SJCRH30 (cell line): ENCODE results near the gene KIF21B. TPM values are rescaled to one million over a fixed set of nuclear protein-coding genes. Genes with fewer than 3 reads are reported as not detected.
"Not testable (repeated sequence)": the region's sequence is repeated elsewhere in the genome, so short reads cannot be mapped to it uniquely, and the experiment has no call there.

Experiments used
- DNase-seq, 2 experiments: peaks; one replicate each; pipeline ENCODE4 v3.0.0-alpha.2; 2015 to 2020
- H3K27ac ChIP-seq: fragments of 250-450 bp; sonication (Bioruptor Pico); 2 replicates; pipeline ENCODE4 v1.5.1; 2020; ENCODE audit warnings: mild to moderate bottlenecking, moderate library complexity
- H3K27me3 ChIP-seq: fragments of 250-450 bp; sonication (Bioruptor Pico); 2 replicates; pipeline ENCODE4 v1.5.1; 2020; ENCODE audit warnings: mild to moderate bottlenecking, moderate library complexity
- H3K36me3 ChIP-seq: fragments of 250-450 bp; sonication (Bioruptor Pico); 2 replicates; pipeline ENCODE4 v1.5.1; 2020; ENCODE audit warnings: mild to moderate bottlenecking, moderate library complexity
- H3K4me1 ChIP-seq: fragments of 250-450 bp; sonication (Bioruptor Pico); 2 replicates; pipeline ENCODE4 v1.5.1; 2020; ENCODE audit warnings: mild to moderate bottlenecking, moderate library complexity
- H3K4me3 ChIP-seq: fragments of 250-450 bp; sonication (Bioruptor Pico); 2 replicates; pipeline ENCODE4 v1.5.1; 2020; ENCODE audit warnings: mild to moderate bottlenecking, moderate library complexity
- H3K9me3 ChIP-seq: fragments of 250-450 bp; sonication (Bioruptor Pico); replicated peaks from 2 replicates; pipeline ENCODE4 v1.5.1; 2020; ENCODE audit warnings: mild to moderate bottlenecking, moderate library complexity
- total RNA-seq: library from RNA; depleted of rRNA; stranded (reverse); fragments of >200 nt; shearing (Covaris generic); gene quantifications from 2 replicates; pipeline ENCODE4 v1.2.3, GENCODE V29; 2014

The KIF21B gene
- total RNA-seq, 1 experiment from 2014 or later, result 0.61 TPM

- peak in 1 of 2 experiments; percentile 38 for DNase-seq
- Histone ChIP-seq H3K27me3 (no peaks in the 10 kb centered on the region), H3K4me3 (no peak overlapping the region), H3K9me3 (no peaks in the 10 kb centered on the region), H3K4me1 (peaks cover 14% of the 10 kb centered on the region; the same call in 1 of the 2 replicates), H3K36me3 (no peaks in the 10 kb centered on the region), H3K27ac (no peak overlapping the region)
Measured at GRCh38 chr1:200969726-200970561, 53.6 kb downstream of the KIF21B start.

- H3K4me1 ChIP-seq, result peaks cover 14% of the 10 kb centered on the region; the same call in 1 of the 2 replicates
- H3K27ac ChIP-seq, result no peak overlapping the region
- H3K4me3 ChIP-seq, result no peak overlapping the region
- H3K9me3 ChIP-seq, result no peaks in the 10 kb centered on the region
- no peak for DNase-seq
- H3K36me3 ChIP-seq, result no peaks in the 10 kb centered on the region
- H3K27me3 ChIP-seq, result no peaks in the 10 kb centered on the region
Measured at GRCh38 chr1:200968469-200969410, 54.8 kb downstream of the KIF21B start.

GRCh38 chr1:200967693-200968468 is 55.6 kb downstream of the KIF21B start:
- Histone ChIP-seq H3K36me3 (0 out of 2 replicates have a peak, but pooled peaks cover 2% of the 10 kb centered on the region), H3K27me3 (no peaks in the 10 kb centered on the region), H3K9me3 (no peaks in the 10 kb centered on the region), H3K27ac (no peak overlapping the region), H3K4me3 (no peak overlapping the region), H3K4me1 (peaks cover 14% of the 10 kb centered on the region; the same call in 1 of the 2 replicates)
- peak; percentile 52 to 74 for DNase-seq

GRCh38 chr1:200966934-200967333 is 56.6 kb downstream of the KIF21B start:
- Histone ChIP-seq H3K4me1 (peaks cover 14% of the 10 kb centered on the region; the same call in 1 of the 2 replicates), H3K27ac (no peak overlapping the region), H3K36me3 (0 out of 2 replicates have a peak, but pooled peaks cover 2% of the 10 kb centered on the region), H3K27me3 (no peaks in the 10 kb centered on the region), H3K9me3 (no peaks in the 10 kb centered on the region), H3K4me3 (no peak overlapping the region)
- no peak for DNase-seq

- Histone ChIP-seq H3K27me3 (no peaks in the 10 kb centered on the region), H3K4me3 (no peak overlapping the region), H3K9me3 (no peaks in the 10 kb centered on the region), H3K27ac (no peak overlapping the region), H3K4me1 (peaks cover 16% of the 10 kb centered on the region; the same call in 1 of the 2 replicates), H3K36me3 (0 out of 2 replicates have a peak, but pooled peaks cover 2% of the 10 kb centered on the region)
- DNase-seq, result no peak
Measured at GRCh38 chr1:200965111-200965805, 58.3 kb downstream of the KIF21B start.

GRCh38 chr1:200963888-200964287 is 59.6 kb downstream of the KIF21B start:
- peaks cover 22% of the 10 kb centered on the region; the same call in 1 of the 2 replicates for H3K4me1 ChIP-seq
- not testable (repeated sequence) for DNase-seq, H3K4me3 ChIP-seq, H3K9me3 ChIP-seq, H3K27me3 ChIP-seq, H3K36me3 ChIP-seq, H3K27ac ChIP-seq

- H3K36me3 ChIP-seq, result 0 out of 2 replicates have a peak, but pooled peaks cover 2% of the 10 kb centered on the region
- H3K4me3 ChIP-seq, result no peak overlapping the region
- H3K27me3 ChIP-seq, result no peaks in the 10 kb centered on the region
- no peak for DNase-seq
- no peak overlapping the region for H3K27ac ChIP-seq
- peaks cover 14% of the 10 kb centered on the region; the same call in 1 of the 2 replicates for H3K4me1 ChIP-seq
- no peaks in the 10 kb centered on the region for H3K9me3 ChIP-seq
Measured at GRCh38 chr1:200963076-200963475, 60.4 kb downstream of the KIF21B start.

- DNase-seq, result no peak
- Histone ChIP-seq H3K9me3 (no peaks in the 10 kb centered on the region), H3K27ac (no peak overlapping the region), H3K4me3 (no peak overlapping the region), H3K4me1 (peaks cover 10% of the 10 kb centered on the region; the same call in 1 of the 2 replicates), H3K36me3 (0 out of 2 replicates have a peak, but pooled peaks cover 2% of the 10 kb centered on the region), H3K27me3 (no peaks in the 10 kb centered on the region)
Measured at GRCh38 chr1:200962631-200963030, 60.9 kb downstream of the KIF21B start.

- not testable (repeated sequence) for H3K4me3 ChIP-seq, H3K9me3 ChIP-seq, H3K27ac ChIP-seq, H3K27me3 ChIP-seq, DNase-seq, H3K4me1 ChIP-seq, H3K36me3 ChIP-seq
Measured at GRCh38 chr1:200962151-200962550, 61.4 kb downstream of the KIF21B start.

- no peaks in the 10 kb centered on the region for H3K9me3 ChIP-seq
- H3K27ac ChIP-seq, result no peak overlapping the region
- 0 out of 2 replicates have a peak, but pooled peaks cover 2% of the 10 kb centered on the region for H3K36me3 ChIP-seq
- no peaks in the 10 kb centered on the region for H3K27me3 ChIP-seq
- DNase-seq, result no peak
- peaks cover 9% of the 10 kb centered on the region; the same call in 1 of the 2 replicates for H3K4me1 ChIP-seq
- no peak overlapping the region for H3K4me3 ChIP-seq
Measured at GRCh38 chr1:200960948-200961340, 62.6 kb downstream of the KIF21B start.

GRCh38 chr1:200960236-200960947 is 63.1 kb downstream of the KIF21B start:
- no peak overlapping the region for H3K27ac ChIP-seq
- H3K27me3 ChIP-seq, result no peaks in the 10 kb centered on the region
- peaks cover 9% of the 10 kb centered on the region; the same call in 1 of the 2 replicates for H3K4me1 ChIP-seq
- no peak for DNase-seq
- no peaks in the 10 kb centered on the region for H3K9me3 ChIP-seq
- 0 out of 2 replicates have a peak, but pooled peaks cover 2% of the 10 kb centered on the region for H3K36me3 ChIP-seq
- no peak overlapping the region for H3K4me3 ChIP-seq

- H3K4me1 ChIP-seq, result peaks cover 9% of the 10 kb centered on the region; the same call in 1 of the 2 replicates
- H3K9me3 ChIP-seq, result no peaks in the 10 kb centered on the region
- no peaks in the 10 kb centered on the region for H3K27me3 ChIP-seq
- H3K27ac ChIP-seq, result no peak overlapping the region; the same call in 1 of the 2 replicates
- DNase-seq, result peak; percentile 50 to 67
- 0 out of 2 replicates have a peak, but pooled peaks cover 2% of the 10 kb centered on the region for H3K36me3 ChIP-seq
- no peak overlapping the region; the same call in 1 of the 2 replicates for H3K4me3 ChIP-seq
Measured at GRCh38 chr1:200959411-200959921, 64.0 kb downstream of the KIF21B start.

- H3K4me1 ChIP-seq, result peaks cover 9% of the 10 kb centered on the region; the same call in 1 of the 2 replicates
- H3K27me3 ChIP-seq, result no peaks in the 10 kb centered on the region
- peaks cover 2% of the 10 kb centered on the region; the same call in 1 of the 2 replicates for H3K36me3 ChIP-seq
- H3K9me3 ChIP-seq, result no peaks in the 10 kb centered on the region
- H3K27ac ChIP-seq, result no peak overlapping the region
- DNase-seq, result no peak
- no peak overlapping the region for H3K4me3 ChIP-seq
Measured at GRCh38 chr1:200958597-200958996, 64.9 kb downstream of the KIF21B start.
